GM23248 (cell line): ENCODE measurements around the gene ATP2B1. TPM values are rescaled to one million over a fixed set of nuclear protein-coding genes. Genes with fewer than 3 reads are reported as not detected.

ENCODE experiments used
- DNase-seq: peaks from one replicate; pipeline ENCODE4 v3.0.0-alpha.2; 2015
- H2AFZ ChIP-seq: fragments of 200-600 bp; sonication (generic); 2 replicates; pipeline ENCODE4 v1.6.1; 2016; ENCODE audit warnings: antibody characterized with exemption
- H3F3A ChIP-seq: fragments of 200-600 bp; sonication (generic); 2 replicates; pipeline ENCODE4 v1.6.1; 2016; ENCODE audit warnings: mild to moderate bottlenecking, antibody characterized with exemption, mixed run types; ENCODE audit not compliant: insufficient read depth
- H3K27ac ChIP-seq: fragments of 200-600 bp; sonication (generic); 2 replicates; pipeline ENCODE4 v1.5.1; 2016; ENCODE audit warnings: mild to moderate bottlenecking
- H3K27me3 ChIP-seq: fragments of 200-600 bp; sonication (generic); replicated peaks from 2 replicates; pipeline ENCODE4 v1.6.1; 2016; ENCODE audit warnings: mild to moderate bottlenecking; ENCODE audit not compliant: insufficient read depth
- H3K36me3 ChIP-seq: fragments of 200-600 bp; sonication (generic); 2 replicates; pipeline ENCODE4 v1.6.1; 2016; ENCODE audit warnings: low read depth, mild to moderate bottlenecking
- H3K4me1 ChIP-seq: fragments of 200-600 bp; sonication (generic); 2 replicates; pipeline ENCODE4 v1.6.1; 2016; ENCODE audit warnings: mild to moderate bottlenecking; ENCODE audit not compliant: insufficient read depth
- H3K4me2 ChIP-seq: fragments of 200-600 bp; sonication (generic); one replicate; pipeline ENCODE4 v1.6.1; 2016; ENCODE audit warnings: mild to moderate bottlenecking; ENCODE audit not compliant: unreplicated experiment
- H3K4me3 ChIP-seq: fragments of 200-600 bp; sonication (generic); 2 replicates; pipeline ENCODE4 v1.5.1; 2016; ENCODE audit warnings: mild to moderate bottlenecking
- H3K79me2 ChIP-seq: fragments of 200-600 bp; sonication (generic); 2 replicates; pipeline ENCODE4 v1.6.1; 2016; ENCODE audit warnings: mild to moderate bottlenecking; ENCODE audit not compliant: insufficient read depth
- H3K9ac ChIP-seq: fragments of 200-600 bp; sonication (generic); 2 replicates; pipeline ENCODE4 v1.6.1; 2016; ENCODE audit warnings: mild to moderate bottlenecking
- H3K9me2 ChIP-seq: fragments of 200-600 bp; sonication (generic); 2 replicates; pipeline ENCODE4 v1.6.1; 2016; ENCODE audit warnings: mixed run types, mild to moderate bottlenecking, moderate library complexity; ENCODE audit not compliant: insufficient read depth
- H3K9me3 ChIP-seq: fragments of 200-600 bp; sonication (generic); one replicate; pipeline ENCODE4 v1.6.1; 2017; ENCODE audit warnings: low read depth
- H4K20me1 ChIP-seq: fragments of 200-600 bp; sonication (generic); 2 replicates; pipeline ENCODE4 v1.6.0; 2016; ENCODE audit not compliant: insufficient read depth
- EZH2 ChIP-seq: fragments of 200-600 bp; sonication (generic); IDR thresholded peaks from 2 replicates; pipeline ENCODE4 v1.6.1; 2018; ENCODE audit warnings: antibody characterized with exemption, mild to moderate bottlenecking; ENCODE audit not compliant: insufficient read depth, poor library complexity, severe bottlenecking
- EZH2phosphoT487 ChIP-seq: fragments of 200-600 bp; sonication (generic); IDR thresholded peaks from 2 replicates; pipeline ENCODE4 v1.6.1; 2018; ENCODE audit warnings: antibody characterized with exemption, moderate library complexity, mild to moderate bottlenecking, low read depth; ENCODE audit not compliant: insufficient read depth
- WGBS, 2 experiments: methylation state at CpG; one replicate each; pipeline ENCODE4 v1.1.6; 2015 to 2017; ENCODE audit warnings: low lambda C conversion rate in 2 of 2, low coverage in 1 of 2; ENCODE audit errors: missing lambda C conversion rate in 2 of 2; 5-methylcytosine and 5-hydroxymethylcytosine counted together
- in situ Hi-C: fragments of 300-500 bp; cut with MboI; formaldehyde crosslinking; loops from 2 replicates; pipeline ENCODE4 v1.15.0; 2020
- polyA plus RNA-seq: library from polyadenylated mRNA; unstranded; fragments of >200 nt; fragmentation: Nextera tagmentation; extraction: Ambion mirVana; gene quantifications from 2 replicates; pipeline ENCODE4 v1.2.1, GENCODE V29; 2016
- total RNA-seq: library from RNA; depleted of rRNA; stranded (reverse); fragments of >200 nt; shearing (Covaris generic); gene quantifications from 2 replicates; pipeline ENCODE4 v1.2.3, GENCODE V29; 2014

ATP2B1 gene
- total and polyA plus RNA-seq, 2 experiments from 2014 or later, result 34.5 to 80.1 TPM

- Histone ChIP-seq H4K20me1 (peaks cover 13% of the 10 kb centered on the region), H3K27me3 (no peaks in the 10 kb centered on the region), H3K9me3 (no peaks in the 10 kb centered on the region), H3K4me2 (no peak overlapping the region), H3K9ac (no peak overlapping the region), H2AFZ (no peak overlapping the region), H3K4me3 (no peak overlapping the region), H3K36me3 (0 out of 2 replicates have a peak, but pooled peaks cover 10% of the 10 kb centered on the region), H3K9me2 (no peaks in the 10 kb centered on the region; the same call in 1 of the 2 replicates), H3F3A (no peaks in the 10 kb centered on the region), H3K79me2 (peaks cover 100% of the 10 kb centered on the region), H3K27ac (no peak overlapping the region), H3K4me1 (no peaks in the 10 kb centered on the region; the same call in 1 of the 2 replicates)
- DNase-seq, result no peak
- 68 to 69% methylated on average over 3 of the region's 3 CpGs for WGBS, 2 experiments
- TF ChIP-seq EZH2phosphoT487 (no peak), EZH2 (no peak)
- in situ Hi-C loops, result no loop called here
These were observed 24.5 kb downstream of the ATP2B1 start for GRCh38 chr12:89684136-89684535.

- 0 out of 2 replicates have a peak, but pooled peaks cover 10% of the 10 kb centered on the region for H3K36me3 ChIP-seq
- H3K4me1 ChIP-seq, result no peaks in the 10 kb centered on the region
- in situ Hi-C loops, result no loop called here
- H3K9me3 ChIP-seq, result no peaks in the 10 kb centered on the region
- DNase-seq, result no peak
- no peak overlapping the region for H3K4me3 ChIP-seq
- H3K9ac ChIP-seq, result no peak overlapping the region
- no peak for TF ChIP-seq EZH2
- no peak for TF ChIP-seq EZH2phosphoT487
- H3K9me2 ChIP-seq, result no peaks in the 10 kb centered on the region; the same call in 1 of the 2 replicates
- 95 to 97% methylated on average over 3 of the region's 3 CpGs for WGBS, 2 experiments
- H3K27ac ChIP-seq, result no peak overlapping the region
- peaks cover 19% of the 10 kb centered on the region for H4K20me1 ChIP-seq
- H3K27me3 ChIP-seq, result no peaks in the 10 kb centered on the region
- no peak overlapping the region for H3K4me2 ChIP-seq
- no peak overlapping the region for H2AFZ ChIP-seq
- peaks cover 100% of the 10 kb centered on the region for H3K79me2 ChIP-seq
- H3F3A ChIP-seq, result 0 out of 2 replicates have a peak, but pooled peaks cover under 1% of the 10 kb centered on the region
These were observed 26.4 kb downstream of the ATP2B1 start for GRCh38 chr12:89682284-89682683.

GRCh38 chr12:89680409-89680808 is 28.2 kb downstream of the ATP2B1 start:
- Histone ChIP-seq H3K27me3 (no peaks in the 10 kb centered on the region), H3K4me2 (no peak overlapping the region), H3K4me1 (no peaks in the 10 kb centered on the region), H2AFZ (no peak overlapping the region), H3K9ac (no peak overlapping the region), H3K9me2 (no peaks in the 10 kb centered on the region), H3K27ac (no peak overlapping the region), H3K4me3 (no peak overlapping the region), H4K20me1 (peaks cover 10% of the 10 kb centered on the region), H3K36me3 (0 out of 2 replicates have a peak, but pooled peaks cover 10% of the 10 kb centered on the region), H3K79me2 (peaks cover 100% of the 10 kb centered on the region), H3F3A (0 out of 2 replicates have a peak, but pooled peaks cover 7% of the 10 kb centered on the region), H3K9me3 (no peaks in the 10 kb centered on the region)
- DNase-seq, result no peak
- 97 to 98% methylated on average over 4 of the region's 4 CpGs for WGBS, 2 experiments
- in situ Hi-C loops, result no loop called here
- no peak for TF ChIP-seq EZH2

- H3K36me3 ChIP-seq, result 0 out of 2 replicates have a peak, but pooled peaks cover 10% of the 10 kb centered on the region
- H3K4me2 ChIP-seq, result no peak overlapping the region
- no peak overlapping the region for H3K9ac ChIP-seq
- no peaks in the 10 kb centered on the region for H3K27me3 ChIP-seq
- in situ Hi-C loops, result no loop called here
- H3K9me2 ChIP-seq, result no peaks in the 10 kb centered on the region
- no peak overlapping the region for H3K4me3 ChIP-seq
- WGBS, 2 experiments, result 94 to 100% methylated on average over 2 of the region's 2 CpGs
- H3K27ac ChIP-seq, result no peak overlapping the region
- 0 out of 2 replicates have a peak, but pooled peaks cover 7% of the 10 kb centered on the region for H3F3A ChIP-seq
- no peak for DNase-seq
- TF ChIP-seq EZH2phosphoT487 (no peak), EZH2 (no peak)
- H2AFZ ChIP-seq, result no peak overlapping the region
- H3K4me1 ChIP-seq, result no peaks in the 10 kb centered on the region
- no peaks in the 10 kb centered on the region for H3K9me3 ChIP-seq
- H3K79me2 ChIP-seq, result peaks cover 100% of the 10 kb centered on the region
- peaks cover 10% of the 10 kb centered on the region for H4K20me1 ChIP-seq
These were observed 29.0 kb downstream of the ATP2B1 start for GRCh38 chr12:89679631-89680030.
